Sigmoid colon (tissue), 7 donors: ENCODE data around the gene HBB. TPM values are rescaled to one million over a fixed set of nuclear protein-coding genes. Genes with fewer than 3 reads are reported as not detected.

Source experiments
- DNase-seq: peaks from one replicate; pipeline ENCODE4 v3.0.0-alpha.2; 2019
- H3K27ac ChIP-seq, 4 donors: fragments of 200-600 bp; sonication (generic); one replicate each; pipeline ENCODE4 v1.5.1; 2016 to 2019; ENCODE audit warnings: mild to moderate bottlenecking in 1 of 4
- H3K27me3 ChIP-seq, 3 donors: fragments of 200-600 bp; sonication (generic); one replicate each; pipeline ENCODE4 v1.5.1; 2019; ENCODE audit warnings: mild to moderate bottlenecking in 1 of 3
- H3K36me3 ChIP-seq, 4 donors: fragments of 200-600 bp; sonication (generic); one replicate each; pipeline ENCODE4 v1.5.1; 2016 to 2019
- H3K4me1 ChIP-seq, 4 donors: fragments of 200-600 bp; sonication (generic); one replicate each; pipeline ENCODE4 v1.5.1; 2017 to 2019
- H3K4me3 ChIP-seq, 4 donors: fragments of 200-600 bp; sonication (generic); one replicate each; pipeline ENCODE4 v1.5.1; 2017 to 2019; ENCODE audit warnings: mild to moderate bottlenecking in 2 of 4, moderate library complexity in 1 of 4
- H3K9me3 ChIP-seq, 4 donors: fragments of 200-600 bp in 3 of 4; sonication (generic) in 3 of 4; one replicate each; pipeline versions ENCODE4 v1.5.1 to v1.6.1; 2013 to 2019
- EP300 ChIP-seq, 4 donors: sonication (generic); formaldehyde crosslinking; IDR thresholded peaks; one replicate each; pipeline ENCODE4 v1.6.1; 2017; ENCODE audit warnings: antibody characterized with exemption in 4 of 4
- POLR2A ChIP-seq, 2 donors: fragments of 450-650 bp; IDR thresholded peaks; one replicate each; pipeline ENCODE4 v1.6.1; 2016; ENCODE audit warnings: antibody characterized with exemption in 2 of 2, mild to moderate bottlenecking in 2 of 2, moderate library complexity in 2 of 2
- POLR2AphosphoS5 ChIP-seq, 4 donors: sonication (generic); formaldehyde crosslinking; IDR thresholded peaks; one replicate each; pipeline ENCODE4 v1.6.1; 2017; ENCODE audit warnings: antibody characterized with exemption in 4 of 4
- WGBS, 2 donors: extraction: QIAGEN DNeasy Blood & Tissue Kit; methylation state at CpG; one replicate each; pipeline ENCODE4 v1.1.7; 2013; 5-methylcytosine and 5-hydroxymethylcytosine counted together
- intact Hi-C: fragments of 100-400 bp; cut with DNase I; formaldehyde crosslinking; loops from one replicate; pipeline ENCODE4 v1.15.1; 2023
- polyA plus RNA-seq, 3 donors: library from polyadenylated mRNA; stranded (reverse); fragments of 200-250 nt; gene quantifications; one replicate each; pipeline ENCODE4 v1.2.3, GENCODE V29; 2013
- total RNA-seq, 4 donors: library from RNA; depleted of rRNA; stranded (reverse); fragments of >200 nt; gene quantifications; one replicate each; pipeline ENCODE4 v1.1.0, GENCODE V29; 2016
- TF ChIP-seq, protein P1 (sequence below), 4 experiments: fragments of 450-650 bp in 3 of 4; fragments of 200-600 bp in 1 of 4; IDR thresholded peaks; one replicate each; pipeline ENCODE4 v1.5.1; 2016 to 2019; ENCODE audit warnings: antibody characterized with exemption in 4 of 4, mild to moderate bottlenecking in 3 of 4, moderate library complexity in 2 of 4
- donor health status: healthy with polysubstance abuse.
- donor health status: Bipolar disorder and iron deficiency.
- donor health status: healthy.

Gene HBB
- total and polyA plus RNA-seq, 7 donors = 1.6 to 57.3 (median 3.5) TPM; not detected in 1

DNA sequence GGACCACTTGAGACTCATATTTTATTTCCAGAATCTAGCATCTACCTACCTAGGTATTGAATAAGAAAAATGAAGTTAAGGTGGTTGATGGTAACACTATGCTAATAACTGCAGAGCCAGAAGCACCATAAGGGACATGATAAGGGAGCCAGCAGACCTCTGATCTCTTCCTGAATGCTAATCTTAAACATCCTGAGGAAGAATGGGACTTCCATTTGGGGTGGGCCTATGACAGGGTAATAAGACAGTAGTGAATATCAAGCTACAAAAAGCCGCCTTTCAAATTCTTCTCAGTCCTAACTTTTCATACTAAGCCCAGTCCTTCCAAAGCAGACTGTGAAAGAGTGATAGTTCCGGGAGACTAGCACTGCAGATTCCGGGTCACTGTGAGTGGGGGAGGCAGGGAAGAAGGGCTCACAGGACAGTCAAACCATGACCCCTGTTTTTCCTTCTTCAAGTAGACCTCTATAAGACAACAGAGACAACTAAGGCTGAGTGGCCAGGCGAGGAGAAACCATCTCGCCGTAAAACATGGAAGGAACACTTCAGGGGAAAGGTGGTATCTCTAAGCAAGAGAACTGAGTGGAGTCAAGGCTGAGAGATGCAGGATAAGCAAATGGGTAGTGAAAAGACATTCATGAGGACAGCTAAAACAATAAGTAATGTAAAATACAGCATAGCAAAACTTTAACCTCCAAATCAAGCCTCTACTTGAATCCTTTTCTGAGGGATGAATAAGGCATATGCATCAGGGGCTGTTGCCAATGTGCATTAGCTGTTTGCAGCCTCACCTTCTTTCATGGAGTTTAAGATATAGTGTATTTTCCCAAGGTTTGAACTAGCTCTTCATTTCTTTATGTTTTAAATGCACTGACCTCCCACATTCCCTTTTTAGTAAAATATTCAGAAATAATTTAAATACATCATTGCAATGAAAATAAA is 2.1 kb downstream of the HBB start:
- TF ChIP-seq, protein P1, sequence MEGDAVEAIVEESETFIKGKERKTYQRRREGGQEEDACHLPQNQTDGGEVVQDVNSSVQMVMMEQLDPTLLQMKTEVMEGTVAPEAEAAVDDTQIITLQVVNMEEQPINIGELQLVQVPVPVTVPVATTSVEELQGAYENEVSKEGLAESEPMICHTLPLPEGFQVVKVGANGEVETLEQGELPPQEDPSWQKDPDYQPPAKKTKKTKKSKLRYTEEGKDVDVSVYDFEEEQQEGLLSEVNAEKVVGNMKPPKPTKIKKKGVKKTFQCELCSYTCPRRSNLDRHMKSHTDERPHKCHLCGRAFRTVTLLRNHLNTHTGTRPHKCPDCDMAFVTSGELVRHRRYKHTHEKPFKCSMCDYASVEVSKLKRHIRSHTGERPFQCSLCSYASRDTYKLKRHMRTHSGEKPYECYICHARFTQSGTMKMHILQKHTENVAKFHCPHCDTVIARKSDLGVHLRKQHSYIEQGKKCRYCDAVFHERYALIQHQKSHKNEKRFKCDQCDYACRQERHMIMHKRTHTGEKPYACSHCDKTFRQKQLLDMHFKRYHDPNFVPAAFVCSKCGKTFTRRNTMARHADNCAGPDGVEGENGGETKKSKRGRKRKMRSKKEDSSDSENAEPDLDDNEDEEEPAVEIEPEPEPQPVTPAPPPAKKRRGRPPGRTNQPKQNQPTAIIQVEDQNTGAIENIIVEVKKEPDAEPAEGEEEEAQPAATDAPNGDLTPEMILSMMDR (IDR thresholded peaks at IDR 0.05) = no peak
- TF ChIP-seq POLR2AphosphoS5 (IDR thresholded peaks at IDR 0.05) (no peak), POLR2A (IDR thresholded peaks at IDR 0.05) (no peak), EP300 (IDR thresholded peaks at IDR 0.05) (no peak)
- H3K27ac ChIP-seq = no peak overlapping the region
- 77 to 81% methylated on average over 6 of the region's 6 CpGs for WGBS, 2 donors
- intact Hi-C loops = no loop called here
- DNase-seq = no peak
- no peaks in the 10 kb centered on the region for H3K9me3 ChIP-seq
- no peaks in the 10 kb centered on the region for H3K27me3 ChIP-seq
- no peaks in the 10 kb centered on the region for H3K4me1 ChIP-seq
- no peak overlapping the region for H3K4me3 ChIP-seq
- no peaks in the 10 kb centered on the region for H3K36me3 ChIP-seq

DNA sequence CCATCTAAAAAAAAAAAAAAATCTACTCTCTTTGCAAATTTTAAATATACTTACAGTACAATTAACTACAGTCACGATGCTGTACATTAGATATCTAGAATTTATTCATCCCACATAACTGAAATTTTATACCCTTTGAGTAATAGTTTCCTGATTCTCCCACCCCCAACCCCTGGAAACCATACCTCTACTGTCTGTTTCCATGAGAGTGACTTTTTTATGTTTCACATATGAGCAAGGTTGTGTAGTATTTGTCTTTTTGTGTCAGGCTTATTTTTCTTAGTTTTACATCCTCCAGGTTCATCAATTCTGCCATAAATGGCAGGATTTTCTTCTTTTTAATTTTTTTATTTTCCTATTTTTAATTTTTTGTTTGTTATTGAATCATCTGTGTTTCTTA is 3.2 kb downstream of the HBB start:
- TF ChIP-seq POLR2A (IDR thresholded peaks at IDR 0.05) (no peak), POLR2AphosphoS5 (IDR thresholded peaks at IDR 0.05) (no peak), EP300 (IDR thresholded peaks at IDR 0.05) (no peak)
- TF ChIP-seq, protein P1 (IDR thresholded peaks at IDR 0.05) = no peak
- Histone ChIP-seq H3K27ac (no peak overlapping the region), H3K9me3 (no peaks in the 10 kb centered on the region), H3K36me3 (no peaks in the 10 kb centered on the region), H3K4me1 (no peaks in the 10 kb centered on the region), H3K27me3 (no peaks in the 10 kb centered on the region), H3K4me3 (no peak overlapping the region)
- intact Hi-C loops = no loop called here
- WGBS, 2 donors = 68 to 81% methylated on average over 1 of the region's 1 CpG
- no peak for DNase-seq

DNA sequence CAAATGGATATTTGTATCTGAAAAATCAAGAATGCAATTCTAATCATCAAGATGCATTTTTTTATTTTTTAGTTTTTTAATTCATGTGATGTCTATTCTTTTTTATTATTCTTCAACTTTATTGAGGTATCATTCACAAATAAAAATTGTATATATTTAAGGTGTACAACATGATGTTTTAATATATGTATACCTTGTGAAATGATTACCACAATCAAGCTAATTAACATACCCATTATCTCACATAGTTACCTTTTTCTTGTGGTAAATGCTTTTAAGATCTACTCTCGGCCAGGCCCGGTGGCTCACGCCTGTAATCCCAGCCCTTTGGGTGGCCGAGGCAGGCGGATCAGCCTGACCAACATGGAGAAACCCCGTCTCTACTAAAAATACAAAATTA is 3.7 kb downstream of the HBB start:
- DNase-seq = no peak
- Histone ChIP-seq H3K9me3 (no peaks in the 10 kb centered on the region), H3K27ac (no peak overlapping the region), H3K27me3 (no peaks in the 10 kb centered on the region), H3K36me3 (no peaks in the 10 kb centered on the region), H3K4me3 (no peak overlapping the region), H3K4me1 (no peaks in the 10 kb centered on the region)
- no peak for TF ChIP-seq EP300 (IDR thresholded peaks at IDR 0.05)
- TF ChIP-seq, protein P1 (IDR thresholded peaks at IDR 0.05) = no peak
- no peak for TF ChIP-seq POLR2A (IDR thresholded peaks at IDR 0.05)
- TF ChIP-seq POLR2AphosphoS5 (IDR thresholded peaks at IDR 0.05) = no peak
- intact Hi-C loops = no loop called here
- WGBS, 2 donors = 89 to 92% methylated on average over 6 of the region's 6 CpGs

DNA sequence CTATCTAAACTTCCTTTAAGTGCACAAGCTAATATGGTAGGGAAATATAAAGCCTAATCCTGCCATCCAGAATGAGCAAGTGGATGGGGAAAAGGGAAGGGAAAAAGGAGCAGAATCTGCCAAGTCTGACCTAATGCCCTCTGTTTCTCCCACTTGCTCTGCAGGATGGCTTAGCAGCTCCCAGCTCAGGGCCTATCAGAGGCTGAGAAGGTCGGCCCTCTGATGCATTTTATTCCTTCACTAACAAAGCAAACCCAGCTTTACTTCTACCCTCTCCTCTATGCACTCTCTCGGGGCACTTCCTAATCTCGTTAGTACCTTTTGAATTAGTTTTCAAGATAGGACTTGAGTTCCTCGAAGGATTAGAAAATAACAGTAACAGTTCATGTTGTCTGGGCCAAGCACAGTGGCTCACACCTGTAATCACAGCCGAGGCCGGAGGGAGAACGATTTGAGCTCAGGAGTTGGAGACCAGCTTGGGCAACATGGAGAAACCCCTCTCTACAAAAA is 16.4 kb downstream of the HBB start:
- intact Hi-C loops = no loop called here
- no peaks in the 10 kb centered on the region for H3K9me3 ChIP-seq
- TF ChIP-seq, protein P1 (IDR thresholded peaks at IDR 0.05) = no peak
- DNase-seq = no peak
- H3K4me3 ChIP-seq = no peak overlapping the region
- no peaks in the 10 kb centered on the region for H3K36me3 ChIP-seq
- H3K4me1 ChIP-seq = no peaks in the 10 kb centered on the region
- H3K27me3 ChIP-seq = no peaks in the 10 kb centered on the region
- WGBS, 2 donors = 59 to 66% methylated on average over 7 of the region's 7 CpGs
- H3K27ac ChIP-seq = no peak overlapping the region
